HG03565 (cell line): ENCODE data around the gene RIMS4.
"Not testable (repeated sequence)": the region's sequence is repeated elsewhere in the genome, so short reads cannot be mapped to it uniquely, and the experiment has no call there.

Experiments used
- ATAC-seq: cut with Tn5 transposase; IDR thresholded peaks from one replicate; pipeline ENCODE4 v1.9.1; 2021; ENCODE audit warnings: mild to moderate bottlenecking, moderate library complexity; ENCODE audit not compliant: unreplicated experiment

RIMS4 gene

GRCh38 chr20:44765701-44766347, 44.5 kb downstream of the RIMS4 start:
- ATAC-seq, result no peak

- no peak for ATAC-seq
Observed at GRCh38 chr20:44765091-44765490, 45.3 kb downstream of the RIMS4 start.

GRCh38 chr20:44763798-44764197, 46.5 kb downstream of the RIMS4 start:
- not testable (repeated sequence) for ATAC-seq

- ATAC-seq, result no peak
Observed at GRCh38 chr20:44762466-44763140, 47.7 kb downstream of the RIMS4 start.

GRCh38 chr20:44761423-44761822, 48.9 kb downstream of the RIMS4 start:
- no peak for ATAC-seq

- no peak for ATAC-seq
Observed at GRCh38 chr20:44759595-44759994, 50.8 kb downstream of the RIMS4 start.

GRCh38 chr20:44758247-44759101, 51.9 kb downstream of the RIMS4 start:
- ATAC-seq, result no peak

- ATAC-seq, result no peak
Observed at GRCh38 chr20:44756956-44757355, 53.4 kb downstream of the RIMS4 start.

GRCh38 chr20:44756011-44756688, 54.2 kb downstream of the RIMS4 start:
- ATAC-seq, result no peak

GRCh38 chr20:44754554-44754953, 55.8 kb downstream of the RIMS4 start:
- no peak for ATAC-seq

- no peak for ATAC-seq
Observed at GRCh38 chr20:44752099-44752931, 58.0 kb downstream of the RIMS4 start.

GRCh38 chr20:44750081-44750805, 60.1 kb downstream of the RIMS4 start:
- no peak for ATAC-seq

GRCh38 chr20:44748005-44748370, 62.4 kb downstream of the RIMS4 start:
- ATAC-seq, result no peak

- no peak for ATAC-seq
Observed at GRCh38 chr20:44747166-44748004, 63.0 kb downstream of the RIMS4 start.

GRCh38 chr20:44746367-44747165, 63.8 kb downstream of the RIMS4 start:
- no peak for ATAC-seq

GRCh38 chr20:44745598-44746366, 64.6 kb downstream of the RIMS4 start, which contains the start of gene KCNK15:
KCNK15 (plus strand) TSS chr20:44745865; CDS start chr20:44745911, 46 bp downstream.
- no peak for ATAC-seq

GRCh38 chr20:44745122-44745597, 65.2 kb downstream of the RIMS4 start:
- no peak for ATAC-seq
